HCT116 (cell line): ENCODE measurements around the gene CXorf38.

Experiments
- CEBPB ChIP-seq: IDR thresholded peaks from 2 replicates; pipeline ENCODE4 v1.6.1; 2012; ENCODE audit warnings: low read depth
- CTCF ChIP-seq, 3 experiments: fragments of 200-600 bp in 1 of 3; sonication (generic) in 1 of 3; IDR thresholded peaks in 2 of 3; conservative IDR thresholded peaks in 1 of 3; 2 replicates each; pipeline ENCODE4 v1.5.1; 2012 to 2017; ENCODE audit warnings: low read depth in 2 of 3, low read length in 2 of 3, antibody characterized with exemption in 1 of 3, borderline replicate concordance in 1 of 3, control low read depth in 1 of 3, mild to moderate bottlenecking in 1 of 3, mixed read lengths in 1 of 3, mixed run types in 1 of 3, moderate library complexity in 1 of 3; ENCODE audit not compliant: insufficient read depth in 1 of 3
- ELF1 ChIP-seq: IDR thresholded peaks from 2 replicates; pipeline ENCODE4 v1.6.1; 2012; ENCODE audit warnings: low read depth, borderline replicate concordance
- EZH2 ChIP-seq: fragments of 200-600 bp; sonication (generic); IDR thresholded peaks from 2 replicates; pipeline ENCODE4 v1.6.1; 2017; ENCODE audit warnings: antibody characterized with exemption, mixed run types
- EZH2phosphoT487 ChIP-seq: fragments of 200-600 bp; IDR thresholded peaks from 2 replicates; pipeline ENCODE4 v1.6.1; 2018; ENCODE audit warnings: antibody characterized with exemption, borderline replicate concordance
- MAX ChIP-seq: IDR thresholded peaks from 2 replicates; pipeline ENCODE4 v1.6.1; 2012
- POLR2A ChIP-seq: IDR thresholded peaks from 2 replicates; pipeline ENCODE4 v1.7.0; 2011; ENCODE audit warnings: borderline replicate concordance; ENCODE audit not compliant: insufficient read depth, insufficient read length; ENCODE audit errors: extremely low read depth
- POLR2AphosphoS5 ChIP-seq: IDR thresholded peaks from 2 replicates; pipeline ENCODE4 v1.6.1; 2011; ENCODE audit warnings: mild to moderate bottlenecking, low read depth, low read length, moderate library complexity
- RAD21 ChIP-seq: IDR thresholded peaks from 2 replicates; pipeline ENCODE4 v1.6.1; 2012; ENCODE audit warnings: low read depth, mild to moderate bottlenecking
- SIN3A ChIP-seq: IDR thresholded peaks from 2 replicates; pipeline ENCODE4 v1.6.1; 2012; ENCODE audit warnings: low read depth
- SRF ChIP-seq: IDR thresholded peaks from 2 replicates; pipeline ENCODE4 v1.6.1; 2012; ENCODE audit warnings: low read depth
- TCF7L2 ChIP-seq: IDR thresholded peaks from 2 replicates; pipeline ENCODE4 v1.7.0; 2011; ENCODE audit warnings: borderline replicate concordance, inconsistent platforms; ENCODE audit not compliant: insufficient read depth, insufficient read length; ENCODE audit errors: extremely low read depth
- ZNF274 ChIP-seq: fragments of 200-500 bp; sonication (Bioruptor generic); IDR thresholded peaks from 2 replicates; pipeline ENCODE4 v1.6.1; 2014; ENCODE audit warnings: mild to moderate bottlenecking, low read depth, low read length, inconsistent platforms

- TF ChIP-seq EZH2phosphoT487 (no peak), EZH2 (no peak), CTCF (IDR thresholded peaks at IDR 0.05 in 2 of 3, conservative IDR thresholded peaks at IDR 0.05 in 1 of 3; ENCODE audit: borderline replicate concordance in 1 of 3, insufficient read depth in 1 of 3, low read depth in 2 of 3, low read length in 2 of 3) (no peak), SIN3A (0 out of 2 replicates have a peak, but pooled peaks have one; percentile 32), MAX (peak; percentile 39; the same call in 1 of the 2 replicates), RAD21 (no peak), POLR2AphosphoS5 (peak; percentile 74), POLR2A (peak; percentile 37), ZNF274 (no peak), CEBPB (no peak), TCF7L2 (no peak), ELF1 (peak; percentile 41; the same call in 1 of the 2 replicates), SRF (no peak)
These were observed at the start of gene CXorf38 for GRCh38 chrX:40647307-40648197.
